ENCODE measurements around the gene NAA16. TPM values are rescaled to one million over a fixed set of nuclear protein-coding genes. Genes with fewer than 3 reads are reported as not detected.
A peak's percentile ranks its signal among the peaks of the same experiment; 100 is the strongest.

Gene NAA16
- total and polyA plus RNA-seq, 2 of the 4 experiments (the other 2 are of a cell fraction), result 6.6 to 8.8 TPM

- Histone ChIP-seq H3K9ac (ENCODE audit: low read depth, low read length) (peak overlapping the region; percentile 99), H2BK20ac (ENCODE audit: low read depth, low read length) (no peak overlapping the region), H4K91ac (ENCODE audit: insufficient read depth, low read depth, low read length) (peak overlapping the region; percentile 53; the same call in 1 of the 2 replicates), H2AK9ac (replicated peaks; ENCODE audit: low read depth, low read length, poor library complexity) (peak overlapping the region; percentile 83), H3K4me1 (ENCODE audit: control insufficient read depth, insufficient read depth, low read length) (peaks cover 8% of the 10 kb centered on the region), H3K4me2 (ENCODE audit: low read depth, low read length) (peak overlapping the region; percentile 96), H4K20me1 (ENCODE audit: insufficient read depth, low read length) (peaks cover 31% of the 10 kb centered on the region), H3K9me1 (ENCODE audit: insufficient read depth, low read length) (peaks cover 7% of the 10 kb centered on the region), H3K56ac (ENCODE audit: extremely low read depth, insufficient read depth, low read length) (peak overlapping the region; percentile 75), H3K36me3 (ENCODE audit: control insufficient read depth, insufficient read depth, low read length) (no peaks in the 10 kb centered on the region; the same call in 1 of the 2 replicates), H3K23ac (ENCODE audit: low read depth, low read length) (peak overlapping the region; percentile 92), H2AK5ac (ENCODE audit: low read depth, low read length) (no peak overlapping the region), H3K79me1 (ENCODE audit: low read depth in 1 of 2, low read length in 2 of 2) (peaks cover 0 to 37% of the 10 kb centered on the region in 2 experiments; a peak in 2 of 4 replicates), H3K4me3 (ENCODE audit: insufficient read depth, low read depth, low read length) (peak overlapping the region; percentile 87), H3K9me3 (ENCODE audit: control insufficient read depth, insufficient read depth, low read length) (no peaks in the 10 kb centered on the region), H4K5ac (ENCODE audit: low read depth, low read length) (peak overlapping the region; percentile 59; the same call in 1 of the 2 replicates), H2AFZ (replicated peaks; ENCODE audit: low read length, poor library complexity) (peak overlapping the region; percentile 96), H3K27me3 (ENCODE audit: control insufficient read depth, insufficient read depth, low read length) (no peaks in the 10 kb centered on the region), H3K18ac (ENCODE audit: low read depth, low read length) (peak overlapping the region; percentile 61; the same call in 1 of the 2 replicates), H2BK5ac (ENCODE audit: low read depth, low read length, poor library complexity, severe bottlenecking) (peak overlapping the region; percentile 79), H3K4ac (ENCODE audit: low read depth, low read length) (peak overlapping the region; percentile 49), H4K8ac (ENCODE audit: low read depth in 2 of 2, low read length in 2 of 2) (peak overlapping the region; percentile 54 to 55; a peak in 2 of 4 replicates), H2BK15ac (ENCODE audit: low read depth, low read length) (no peak overlapping the region), H3K27ac (ENCODE audit: insufficient read depth, low read length) (peak overlapping the region; percentile 91), H3K14ac (replicated peaks; ENCODE audit: low read depth, low read length) (peak overlapping the region; percentile 69), H2BK120ac (ENCODE audit: low read depth, low read length) (0 out of 2 replicates have a peak overlapping the region, but pooled peaks have one; percentile 1)
- intact Hi-C loops (cut with micrococcal nuclease) (loop anchor here (5.0 kb wide), 1 partner anchor 250 kb away; the partner anchor contains the start of gene WBP4), in situ Hi-C loops (cut with MboI; ENCODE audit: low sequenced_read_pairs) (loop anchor here (25.0 kb wide), 1 partner anchor 225 kb away; no protein-coding TSS in a partner anchor), dilution Hi-C loops (cut with HindIII; ENCODE audit: low sequenced_read_pairs, unreplicated experiment) (no loop called here)
- POLR2A ChIA-PET (ENCODE audit: unreplicated experiment), result no interaction called here
- TF ChIP-seq RAD21 (IDR thresholded peaks at IDR 0.05; ENCODE audit: low read length) (no peak), MXI1 (IDR thresholded peaks at IDR 0.05; ENCODE audit: borderline replicate concordance, low read depth, low read length) (0 out of 2 replicates have a peak, but pooled peaks have one; percentile 8)
- peak; percentile 13 for ATAC-seq (ENCODE audit: low read depth)
- DNase-seq, result peak; percentile 43
- no TSS peak for BruUV-seq (replicated peaks)
- WGBS, 2 experiments (ENCODE audit: extremely low coverage in 2 of 2, insufficient read length in 1 of 2), result 0% methylated on average over 4 of the region's 11 CpGs; no CpG with 5 or more reads in 1 of the 2 experiments
- CTCF ChIA-PET, result no interaction called here
Measured at GRCh38 chr13:41312176-41312500, 1.1 kb downstream of the NAA16 start.

Measured in IMR-90 (cell line).